ENCODE results near the gene METAP1.
"Not testable (repeated sequence)": the region's sequence is repeated elsewhere in the genome, so short reads cannot be mapped to it uniquely, and the experiment has no call there.

METAP1 gene

DNA sequence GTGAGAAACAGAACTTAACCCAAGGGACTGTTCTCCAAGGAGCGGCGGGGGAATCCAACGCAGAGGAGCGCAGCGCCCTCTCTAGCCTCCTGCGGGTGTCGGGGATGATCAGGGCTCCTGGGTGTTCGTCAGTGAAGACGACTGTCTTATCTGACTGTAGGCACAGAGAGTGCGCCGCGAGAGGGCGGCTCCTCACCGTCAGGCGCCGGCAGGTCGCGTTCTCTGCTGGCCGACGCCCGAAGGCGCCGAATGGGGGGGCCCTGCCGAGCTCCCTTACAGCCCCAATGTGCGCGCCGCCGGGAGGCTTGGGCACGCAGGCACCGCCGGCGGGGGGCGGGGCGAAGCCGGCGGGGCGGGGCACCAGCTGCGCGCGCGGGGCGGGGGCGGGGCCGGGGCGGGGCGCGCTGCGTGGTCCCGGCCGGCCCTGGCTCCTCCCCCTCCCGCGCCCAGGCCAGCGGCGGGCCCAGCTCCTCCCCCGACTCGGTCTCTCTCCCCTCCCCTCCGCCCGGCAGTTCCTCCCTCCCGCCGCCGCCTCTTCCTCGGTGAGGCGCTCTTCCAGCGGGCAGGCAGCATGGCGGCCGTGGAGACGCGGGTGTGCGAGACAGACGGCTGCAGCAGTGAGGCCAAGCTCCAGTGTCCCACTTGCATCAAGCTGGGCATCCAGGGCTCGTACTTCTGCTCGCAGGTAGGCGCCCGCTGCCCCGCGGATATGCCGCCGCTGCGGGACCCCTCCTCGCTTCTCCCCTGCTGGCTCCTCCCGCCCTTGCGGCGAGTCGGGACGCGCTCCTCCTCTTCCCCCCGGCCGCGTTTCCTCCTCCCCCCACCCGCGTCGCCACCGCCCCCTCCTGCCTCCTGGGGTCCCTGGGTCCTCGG, at the start of gene METAP1:
Gene METAP1 (plus strand): TSS at position 539 of the 873 bp plus-strand sequence. CDS start 33 bp downstream, at position 572.
- intact Hi-C loops (cut with DNase I): loop anchor here (1.0 to 10.0 kb wide), 5 partner anchors 61 to 529 kb away; partner anchors contain the start of genes ADH5, EIF4E and TSPAN5
- DNase-seq: peak; percentile 78 to 99 (median 90)

- no peak for DNase-seq
- intact Hi-C loops (cut with DNase I): no loop called here
Observed at GRCh38 chr4:98946359-98946758, 49.2 kb upstream of the METAP1 start.

GRCh38 chr4:98950925-98951324, 44.6 kb upstream of the METAP1 start:
- no peak for DNase-seq
- intact Hi-C loops (cut with DNase I): no loop called here

DNA sequence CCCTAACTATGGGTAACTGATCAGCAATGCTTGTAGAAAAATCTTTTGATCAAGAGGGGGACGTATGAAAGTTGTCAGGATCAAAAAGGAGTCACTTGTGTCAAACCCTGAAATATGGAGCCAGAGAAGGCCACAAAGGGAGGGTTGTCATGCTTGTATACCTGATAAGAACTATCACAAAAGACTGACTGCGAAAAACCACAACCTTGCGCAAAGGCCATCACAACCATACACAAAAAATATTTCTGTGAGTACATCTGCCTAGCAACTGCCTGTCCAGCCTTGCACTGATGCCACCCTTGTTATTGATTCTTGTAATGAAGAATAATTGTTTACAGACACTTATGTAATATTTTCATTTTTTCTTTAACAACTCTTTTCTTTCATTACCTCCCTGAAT, 43.8 kb upstream of the METAP1 start:
- no peak for DNase-seq
- intact Hi-C loops (cut with DNase I): no loop called here

GRCh38 chr4:98955229-98955628, 40.3 kb upstream of the METAP1 start:
- intact Hi-C loops (cut with DNase I): no loop called here
- no peak for DNase-seq

- DNase-seq: no peak
- intact Hi-C loops (cut with DNase I): no loop called here
Observed at GRCh38 chr4:98958065-98958464, 37.5 kb upstream of the METAP1 start.

DNA sequence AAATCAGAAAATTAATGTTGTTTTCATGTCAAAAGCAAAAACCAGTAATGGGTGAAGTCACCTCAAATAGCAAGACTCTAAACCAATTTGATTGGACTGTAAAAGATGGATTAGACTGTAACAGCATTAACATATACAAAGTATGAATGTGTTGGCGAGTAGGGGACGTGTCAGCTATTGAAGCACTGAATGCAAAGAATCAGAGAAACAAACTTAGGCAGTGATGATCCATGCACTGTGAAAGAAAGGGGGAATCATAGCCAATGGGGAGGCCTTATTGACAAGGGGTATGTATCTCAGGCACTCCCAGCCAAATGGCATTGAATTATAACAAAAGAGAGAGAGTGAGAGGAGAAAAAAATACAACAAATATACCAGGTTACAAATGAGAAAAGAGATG, 36.1 kb upstream of the METAP1 start:
- no peak for DNase-seq
- intact Hi-C loops (cut with DNase I): no loop called here

GRCh38 chr4:98961770-98962169, 33.8 kb upstream of the METAP1 start:
- intact Hi-C loops (cut with DNase I): no loop called here
- DNase-seq: no peak

- intact Hi-C loops (cut with DNase I): no loop called here
- DNase-seq: peak in 6 of 10 donors; percentile 10 to 81 (median 38)
Observed at GRCh38 chr4:98963538-98964433, 31.7 kb upstream of the METAP1 start.

GRCh38 chr4:98966926-98967325, 28.6 kb upstream of the METAP1 start:
- no peak for DNase-seq
- intact Hi-C loops (cut with DNase I): no loop called here

DNA sequence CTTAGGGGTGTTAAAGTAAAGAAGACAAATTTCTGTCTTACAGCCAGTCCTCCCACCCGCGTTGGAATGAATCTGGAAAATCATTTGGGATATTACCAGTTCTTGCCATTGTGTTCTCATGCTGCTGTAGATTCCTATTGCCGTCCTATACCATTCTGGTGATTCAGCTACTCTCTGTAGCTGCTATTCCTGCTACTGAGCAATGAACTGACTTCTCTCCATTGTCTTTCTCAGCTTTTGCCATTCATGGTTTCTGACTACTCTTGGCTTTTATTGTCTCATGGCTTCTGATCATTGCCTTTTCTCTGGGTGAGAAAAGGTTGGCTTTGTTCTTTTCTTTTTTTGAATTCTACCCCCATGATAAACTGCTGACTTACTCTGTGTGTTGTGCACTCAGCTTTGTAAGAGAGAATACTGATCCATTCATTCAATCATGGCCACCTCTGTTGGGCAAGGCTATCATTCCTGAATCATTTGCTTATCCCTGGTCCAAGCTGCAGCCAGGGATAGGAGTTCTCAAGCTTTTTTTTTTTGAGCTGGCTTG, 27.7 kb upstream of the METAP1 start:
- intact Hi-C loops (cut with DNase I): no loop called here
- no peak for DNase-seq

- DNase-seq: no peak
- intact Hi-C loops (cut with DNase I): no loop called here
Observed at GRCh38 chr4:98969878-98970785, 25.4 kb upstream of the METAP1 start.

DNA sequence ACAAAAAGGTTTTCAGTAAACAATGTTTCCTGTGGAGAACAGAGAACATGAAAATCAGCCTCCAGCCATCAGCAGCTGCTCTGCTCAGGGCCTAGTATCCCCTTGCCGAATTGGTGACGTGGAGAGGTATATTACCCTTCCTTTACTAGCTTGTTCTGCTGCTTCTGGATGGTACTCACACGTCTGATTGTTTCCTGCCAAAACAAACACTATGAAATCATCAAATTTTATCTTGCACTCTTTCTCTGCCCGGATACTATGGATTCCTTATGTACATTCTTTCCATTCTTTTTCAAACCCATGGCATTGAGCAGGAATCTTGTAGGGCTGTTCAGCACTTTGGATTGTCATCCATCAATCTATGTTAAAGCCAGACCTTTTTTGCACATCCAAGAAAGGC, 18.8 kb upstream of the METAP1 start:
- intact Hi-C loops (cut with DNase I): no loop called here

DNA sequence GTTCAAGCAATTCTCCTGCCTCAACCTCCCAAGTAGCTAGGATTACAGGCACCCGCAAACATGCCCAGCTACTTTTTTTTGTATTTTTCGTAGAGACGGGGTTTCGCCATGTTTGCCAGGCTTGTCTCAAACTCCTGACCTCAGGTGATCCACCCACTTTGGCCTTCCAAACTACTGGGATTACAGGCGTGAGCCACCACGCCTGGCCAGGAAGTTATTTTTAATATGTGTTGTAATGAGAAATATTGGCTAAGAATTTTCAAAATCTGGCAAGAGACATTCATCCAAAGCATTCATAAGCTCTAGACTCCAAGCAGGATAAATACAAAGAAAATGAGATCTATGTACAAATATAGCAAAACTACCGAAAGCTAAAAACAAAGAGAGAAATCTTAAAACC, 18.0 kb upstream of the METAP1 start:
- intact Hi-C loops (cut with DNase I): no loop called here
- DNase-seq: no peak

More for the DNA sequence above, 18.8 kb upstream of the METAP1 start:
- DNase-seq: no peak

- intact Hi-C loops (cut with DNase I): no loop called here
Observed at GRCh38 chr4:98987720-98988119, 7.8 kb upstream of the METAP1 start.

DNA sequence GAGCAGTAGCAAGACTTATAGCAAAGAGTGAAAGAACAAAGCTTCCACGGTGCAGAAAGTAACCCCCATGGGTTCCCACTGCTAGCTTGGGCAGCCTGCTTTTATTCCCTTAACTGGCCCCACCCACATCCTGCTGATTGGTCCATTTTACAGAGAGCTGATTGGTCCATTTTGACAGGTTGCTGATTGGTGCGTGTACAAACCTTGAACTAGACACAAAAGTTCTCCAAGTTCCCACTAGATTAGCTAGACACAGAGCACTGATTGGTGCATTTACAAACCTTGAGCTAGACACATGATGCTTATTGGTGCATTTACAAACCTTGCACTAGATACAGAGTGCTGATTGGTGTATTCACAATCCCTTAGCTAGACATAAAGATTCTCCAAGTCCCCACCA, 2.7 kb upstream of the METAP1 start:
- intact Hi-C loops (cut with DNase I): loop anchor here (10.0 kb wide), 1 partner anchor 92 kb away; the partner anchor contains the start of gene ADH5
- DNase-seq: not testable (repeated sequence)

More at GRCh38 chr4:98987720-98988119, 7.8 kb upstream of the METAP1 start:
- no peak for DNase-seq

- intact Hi-C loops (cut with DNase I): loop anchor here (2.0 to 10.0 kb wide), 3 partner anchors 91 to 527 kb away; partner anchors contain the start of genes ADH5 and TSPAN5
- DNase-seq: peak in 1 of 10 donors; percentile 81
Observed at GRCh38 chr4:98993419-98994071, 2.0 kb upstream of the METAP1 start.

DNA sequence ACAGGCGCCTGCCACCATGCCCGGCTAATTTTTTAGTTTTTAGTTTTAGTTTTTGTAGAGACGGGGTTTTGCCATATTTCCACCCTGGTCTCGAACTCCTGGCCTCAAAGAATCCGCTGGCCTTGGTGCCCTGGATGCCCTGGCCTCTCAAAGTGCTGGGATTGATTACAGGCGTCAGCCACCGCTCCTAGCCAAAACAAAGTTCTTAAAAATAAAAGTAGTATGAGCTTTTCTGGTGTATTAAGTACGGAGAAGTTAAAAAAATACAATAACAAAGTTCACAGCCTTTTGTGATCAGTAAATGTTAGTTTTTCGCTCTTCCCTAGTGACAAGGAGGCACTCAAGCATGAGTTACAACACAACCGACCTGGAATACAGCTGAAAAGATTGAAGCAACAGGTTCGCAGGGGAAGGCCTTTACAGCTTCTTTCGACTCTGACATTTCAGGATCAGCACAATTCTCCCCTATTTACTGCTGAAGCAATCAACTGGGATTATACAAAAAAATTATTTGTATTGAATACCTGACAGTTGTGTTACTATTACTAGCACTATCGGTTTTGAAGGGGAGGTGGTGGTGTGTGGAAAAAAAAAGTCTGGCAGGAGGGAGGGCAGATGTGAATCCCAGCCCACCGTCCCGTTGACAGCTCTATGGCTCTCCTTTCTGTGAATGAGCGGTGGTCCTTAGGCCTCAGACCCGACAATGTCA, 893 bp upstream of the METAP1 start:
- intact Hi-C loops (cut with DNase I): loop anchor here (1.0 to 10.0 kb wide), 4 partner anchors 65 to 528 kb away; partner anchors contain the start of genes ADH5, EIF4E and TSPAN5
- DNase-seq: no peak
